GM19328 (cell line): ENCODE results near the gene TSHZ2.

Experiments used
- ATAC-seq: cut with Tn5 transposase; IDR thresholded peaks from one replicate; pipeline ENCODE4 v1.9.1; 2021; ENCODE audit warnings: mild to moderate bottlenecking, moderate library complexity; ENCODE audit not compliant: unreplicated experiment

TSHZ2 gene

GRCh38 chr20:53126185-53126584, 154.0 kb downstream of the TSHZ2 start:
- ATAC-seq = no peak

GRCh38 chr20:53127027-53127426, 154.9 kb downstream of the TSHZ2 start:
- ATAC-seq = no peak

GRCh38 chr20:53128004-53128403, 155.8 kb downstream of the TSHZ2 start:
- ATAC-seq = no peak

GRCh38 chr20:53129563-53129962, 157.4 kb downstream of the TSHZ2 start:
- ATAC-seq = no peak

- ATAC-seq = no peak
Observed at GRCh38 chr20:53130795-53131194, 158.6 kb downstream of the TSHZ2 start.

GRCh38 chr20:53133125-53133524, 161.0 kb downstream of the TSHZ2 start:
- ATAC-seq = no peak

GRCh38 chr20:53133628-53134027, 161.5 kb downstream of the TSHZ2 start:
- no peak for ATAC-seq

- no peak for ATAC-seq
Observed at GRCh38 chr20:53136473-53136872, 164.3 kb downstream of the TSHZ2 start.

GRCh38 chr20:53138454-53139262, 166.5 kb downstream of the TSHZ2 start:
- peak; percentile 95 for ATAC-seq

- no peak for ATAC-seq
Observed at GRCh38 chr20:53141201-53142050, 169.3 kb downstream of the TSHZ2 start.

- ATAC-seq = no peak
Observed at GRCh38 chr20:53142225-53143127, 170.3 kb downstream of the TSHZ2 start.

- no peak for ATAC-seq
Observed at GRCh38 chr20:53146201-53146891, 174.2 kb downstream of the TSHZ2 start.

- ATAC-seq = no peak
Observed at GRCh38 chr20:53148771-53149147, 176.6 kb downstream of the TSHZ2 start.

GRCh38 chr20:53149148-53149889, 177.2 kb downstream of the TSHZ2 start:
- no peak for ATAC-seq

GRCh38 chr20:53149890-53150205, 177.7 kb downstream of the TSHZ2 start:
- ATAC-seq = no peak

- ATAC-seq = no peak
Observed at GRCh38 chr20:53150532-53150931, 178.4 kb downstream of the TSHZ2 start.

GRCh38 chr20:53152228-53152627, 180.1 kb downstream of the TSHZ2 start:
- ATAC-seq = no peak

GRCh38 chr20:53154540-53154939, 182.4 kb downstream of the TSHZ2 start:
- peak; percentile 39 for ATAC-seq

- peak; percentile 80 for ATAC-seq
Observed at GRCh38 chr20:53157443-53158408, 185.6 kb downstream of the TSHZ2 start.
